Gastrocnemius medialis (tissue), 4 donors: ENCODE measurements around the gene RUSF1.

Experiments used
- POLR2A ChIP-seq, 2 donors: fragments of 450-650 bp; IDR thresholded peaks; one replicate each; pipeline ENCODE4 v1.6.1; 2017; ENCODE audit warnings: antibody characterized with exemption in 2 of 2, mild to moderate bottlenecking in 2 of 2, moderate library complexity in 2 of 2
- TF ChIP-seq, protein P1 (sequence below), 5 experiments: fragments of 450-650 bp in 3 of 5; fragments of 200-600 bp in 2 of 5; sonication (generic) in 2 of 5; IDR thresholded peaks in 4 of 5; conservative IDR thresholded peaks in 1 of 5; 1 replicate in 4 of 5; 2 replicates in 1 of 5; pipeline ENCODE4 v1.5.1; 2016 to 2019; ENCODE audit warnings: antibody characterized with exemption in 5 of 5, mild to moderate bottlenecking in 3 of 5, moderate library complexity in 3 of 5

GRCh38 chr16:31466381-31466841, 41.8 kb downstream of the RUSF1 start:
- TF ChIP-seq, protein P1, sequence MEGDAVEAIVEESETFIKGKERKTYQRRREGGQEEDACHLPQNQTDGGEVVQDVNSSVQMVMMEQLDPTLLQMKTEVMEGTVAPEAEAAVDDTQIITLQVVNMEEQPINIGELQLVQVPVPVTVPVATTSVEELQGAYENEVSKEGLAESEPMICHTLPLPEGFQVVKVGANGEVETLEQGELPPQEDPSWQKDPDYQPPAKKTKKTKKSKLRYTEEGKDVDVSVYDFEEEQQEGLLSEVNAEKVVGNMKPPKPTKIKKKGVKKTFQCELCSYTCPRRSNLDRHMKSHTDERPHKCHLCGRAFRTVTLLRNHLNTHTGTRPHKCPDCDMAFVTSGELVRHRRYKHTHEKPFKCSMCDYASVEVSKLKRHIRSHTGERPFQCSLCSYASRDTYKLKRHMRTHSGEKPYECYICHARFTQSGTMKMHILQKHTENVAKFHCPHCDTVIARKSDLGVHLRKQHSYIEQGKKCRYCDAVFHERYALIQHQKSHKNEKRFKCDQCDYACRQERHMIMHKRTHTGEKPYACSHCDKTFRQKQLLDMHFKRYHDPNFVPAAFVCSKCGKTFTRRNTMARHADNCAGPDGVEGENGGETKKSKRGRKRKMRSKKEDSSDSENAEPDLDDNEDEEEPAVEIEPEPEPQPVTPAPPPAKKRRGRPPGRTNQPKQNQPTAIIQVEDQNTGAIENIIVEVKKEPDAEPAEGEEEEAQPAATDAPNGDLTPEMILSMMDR (IDR thresholded peaks at IDR 0.05 in 4 of 5, conservative IDR thresholded peaks at IDR 0.05 in 1 of 5): no peak
- no peak for TF ChIP-seq POLR2A (IDR thresholded peaks at IDR 0.05)
